ENCODE results near the gene PSMD6. TPM values are rescaled to one million over a fixed set of nuclear protein-coding genes. Genes with fewer than 3 reads are reported as not detected.

PSMD6 gene
- total RNA-seq, 2 experiments from 2014 or later = 119 to 126 TPM

DNA sequence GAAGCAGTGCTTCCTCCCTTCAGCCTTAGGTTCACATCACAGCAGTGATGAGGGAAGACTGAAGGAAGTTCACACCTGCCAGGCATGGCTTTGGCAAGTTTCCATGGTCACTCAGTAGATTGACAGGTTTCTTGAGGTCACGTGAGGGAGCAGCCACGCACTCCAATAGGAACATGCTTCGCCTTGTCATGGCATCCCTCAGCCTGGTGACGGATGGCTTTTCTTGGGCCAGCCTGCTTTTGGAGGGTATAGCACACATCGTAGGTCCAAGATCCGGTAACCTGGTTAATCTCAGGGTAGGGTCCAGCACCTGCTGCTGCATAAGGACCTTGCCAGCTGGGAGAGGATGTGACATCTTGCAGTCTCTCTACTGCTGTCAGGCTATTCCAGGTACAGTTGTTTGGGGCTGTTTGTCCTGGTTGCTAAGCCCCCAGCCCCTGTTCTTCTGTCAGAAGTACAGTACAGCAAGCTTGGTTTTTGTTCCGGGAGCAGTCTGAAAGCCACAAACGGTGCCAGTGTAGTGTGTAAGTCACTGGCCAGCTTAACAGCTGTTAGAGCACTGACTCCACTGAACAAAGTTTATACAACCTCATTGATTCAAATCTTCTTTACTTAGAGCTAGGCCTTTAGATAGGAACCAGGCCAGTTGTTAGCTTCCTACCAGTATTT, 42.3 kb downstream of the PSMD6 start:
- DNase-seq (peak in 2 of 14 experiments; percentile 24 to 38), ATAC-seq (ENCODE audit: poor library complexity) (no peak)
- Mint-ChIP-seq H3K36me3 (ENCODE audit: low read depth) (peaks cover 74% of the 10 kb centered on the region), H3K27ac (peak overlapping the region; percentile 94), H3K4me3 (peak overlapping the region; percentile 17), H3K4me1 (ENCODE audit: low read depth) (peaks cover 93% of the 10 kb centered on the region), H3K27me3 (no peaks in the 10 kb centered on the region), H3K9me3 (no peaks in the 10 kb centered on the region)
- H3K27me3 ChIP-seq (ENCODE audit: control insufficient read depth in 1 of 2, insufficient read depth in 2 of 2, low read length in 2 of 2) = no peaks in the 10 kb centered on the region
- peak overlapping the region; percentile 47 to 72 for H3K27ac ChIP-seq (ENCODE audit: low read depth in 1 of 2, low read length in 2 of 2)
- intact Hi-C loops (cut with DNase I, micrococcal nuclease) = no loop called here
- CTCF ChIA-PET = interaction anchor here (0.9 to 9.8 kb wide), 2 partner anchors 13 to 18 kb away, joined by 4 to 168 read pairs; no protein-coding TSS in a partner anchor
- H3K4me1 ChIP-seq (ENCODE audit: insufficient read depth, low read length) = peaks cover 52% of the 10 kb centered on the region
- H3K4me3 ChIP-seq (ENCODE audit: low read length) = no peak overlapping the region
- H3K9me3 ChIP-seq (ENCODE audit: control insufficient read depth in 1 of 2, insufficient read depth in 1 of 2, low read length in 2 of 2) = no peaks in the 10 kb centered on the region
- TF ChIP-seq, protein P1, sequence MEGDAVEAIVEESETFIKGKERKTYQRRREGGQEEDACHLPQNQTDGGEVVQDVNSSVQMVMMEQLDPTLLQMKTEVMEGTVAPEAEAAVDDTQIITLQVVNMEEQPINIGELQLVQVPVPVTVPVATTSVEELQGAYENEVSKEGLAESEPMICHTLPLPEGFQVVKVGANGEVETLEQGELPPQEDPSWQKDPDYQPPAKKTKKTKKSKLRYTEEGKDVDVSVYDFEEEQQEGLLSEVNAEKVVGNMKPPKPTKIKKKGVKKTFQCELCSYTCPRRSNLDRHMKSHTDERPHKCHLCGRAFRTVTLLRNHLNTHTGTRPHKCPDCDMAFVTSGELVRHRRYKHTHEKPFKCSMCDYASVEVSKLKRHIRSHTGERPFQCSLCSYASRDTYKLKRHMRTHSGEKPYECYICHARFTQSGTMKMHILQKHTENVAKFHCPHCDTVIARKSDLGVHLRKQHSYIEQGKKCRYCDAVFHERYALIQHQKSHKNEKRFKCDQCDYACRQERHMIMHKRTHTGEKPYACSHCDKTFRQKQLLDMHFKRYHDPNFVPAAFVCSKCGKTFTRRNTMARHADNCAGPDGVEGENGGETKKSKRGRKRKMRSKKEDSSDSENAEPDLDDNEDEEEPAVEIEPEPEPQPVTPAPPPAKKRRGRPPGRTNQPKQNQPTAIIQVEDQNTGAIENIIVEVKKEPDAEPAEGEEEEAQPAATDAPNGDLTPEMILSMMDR (IDR thresholded peaks at IDR 0.05) = no peak
- peaks cover 63% of the 10 kb centered on the region for H3K36me3 ChIP-seq (ENCODE audit: insufficient read depth, low read length)
- POLR2A ChIA-PET = interaction anchor here (0.6 to 11.5 kb wide), 5 partner anchors 9 to 69 kb away, joined by 3 to 270 read pairs (median 9); partner anchors contain the start of gene SCAANT1

DNA sequence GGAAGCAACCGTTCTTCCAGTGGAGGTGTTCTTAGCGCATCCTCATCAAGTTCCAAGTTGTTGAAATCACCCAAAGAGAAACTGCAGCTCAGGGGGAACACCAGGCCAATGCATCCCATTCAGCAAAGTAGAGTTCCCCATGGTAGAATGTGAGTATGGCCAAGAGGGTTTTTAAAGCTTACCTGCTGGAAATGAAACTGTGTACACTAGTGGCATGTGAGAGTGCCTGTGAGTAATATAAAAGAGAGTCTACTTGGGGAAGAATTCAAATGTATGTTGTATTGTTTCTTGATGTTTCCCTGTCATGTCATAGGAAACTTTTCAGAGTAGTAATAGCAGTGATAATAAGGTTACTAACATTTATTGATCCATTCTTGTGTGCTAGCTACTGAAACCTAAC, 43.3 kb downstream of the PSMD6 start:
- TF ChIP-seq, protein P1 (IDR thresholded peaks at IDR 0.05) = no peak
- ChIA-PET CTCF (interaction anchor here (0.9 to 9.8 kb wide), 4 partner anchors 13 to 29 kb away, joined by 3 to 168 read pairs (median 10); no protein-coding TSS in a partner anchor), POLR2A (interaction anchor here (1.3 to 11.5 kb wide), 6 partner anchors 13 to 68 kb away, joined by 3 to 270 read pairs (median 12); partner anchors contain the start of genes PSMD6 and SCAANT1)
- ATAC-seq (ENCODE audit: poor library complexity) (no peak), DNase-seq (no peak)
- Histone ChIP-seq H3K36me3 (ENCODE audit: insufficient read depth, low read length) (peaks cover 59% of the 10 kb centered on the region), H3K9me3 (ENCODE audit: control insufficient read depth in 1 of 2, insufficient read depth in 1 of 2, low read length in 2 of 2) (no peaks in the 10 kb centered on the region), H3K4me1 (ENCODE audit: insufficient read depth, low read length) (peaks cover 53% of the 10 kb centered on the region), H3K27me3 (ENCODE audit: control insufficient read depth in 1 of 2, insufficient read depth in 2 of 2, low read length in 2 of 2) (no peaks in the 10 kb centered on the region), H3K27ac (ENCODE audit: low read depth in 1 of 2, low read length in 2 of 2) (peak overlapping the region; percentile 47 to 72), H3K4me3 (ENCODE audit: low read length) (peak overlapping the region; percentile 47)
- peaks cover 93% of the 10 kb centered on the region for H3K4me1 Mint-ChIP-seq (ENCODE audit: low read depth)
- no peaks in the 10 kb centered on the region for H3K27me3 Mint-ChIP-seq
- peak overlapping the region; percentile 94 for H3K27ac Mint-ChIP-seq
- H3K9me3 Mint-ChIP-seq = no peaks in the 10 kb centered on the region
- intact Hi-C loops (cut with DNase I, micrococcal nuclease) = no loop called here
- H3K36me3 Mint-ChIP-seq (ENCODE audit: low read depth) = peaks cover 71% of the 10 kb centered on the region
- H3K4me3 Mint-ChIP-seq = peak overlapping the region; percentile 78

DNA sequence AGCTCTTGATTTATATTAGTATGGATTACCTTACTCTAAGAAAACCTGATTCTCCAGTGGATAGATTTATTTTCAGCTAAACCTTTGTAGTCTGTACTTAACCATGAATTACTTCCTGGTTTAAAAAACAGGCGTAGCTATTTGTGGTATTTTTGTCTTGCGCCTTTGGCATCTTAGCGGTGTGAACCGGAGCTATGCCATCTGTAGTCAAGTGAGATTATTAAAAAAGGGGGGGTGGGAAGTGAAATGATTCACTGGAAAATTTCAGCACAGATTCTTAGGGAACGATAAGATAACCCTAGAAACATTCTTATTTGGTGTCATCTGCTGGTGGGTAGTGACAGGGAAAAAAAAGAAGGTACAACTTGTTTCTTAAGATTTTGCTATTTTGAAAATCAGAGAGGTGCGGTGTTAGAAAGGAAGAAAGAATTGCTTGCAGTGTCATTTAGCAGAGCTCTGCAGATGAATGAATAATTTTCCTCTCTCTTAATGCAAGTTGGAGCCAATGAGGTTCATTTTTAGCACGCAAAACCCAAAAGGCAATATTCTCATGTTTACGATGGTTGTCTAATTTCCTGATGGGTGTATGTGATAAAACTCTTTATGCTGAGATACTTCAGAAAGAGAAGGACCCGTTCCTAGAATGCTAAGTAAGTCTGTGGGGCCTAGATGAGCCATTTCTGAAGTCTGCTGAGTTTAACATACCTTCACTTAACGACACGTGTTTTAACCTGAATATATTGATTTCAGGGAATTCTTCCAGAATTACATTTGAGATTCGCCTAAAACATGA, 44.0 kb downstream of the PSMD6 start:
- no peaks in the 10 kb centered on the region for H3K9me3 ChIP-seq (ENCODE audit: control insufficient read depth in 1 of 2, insufficient read depth in 1 of 2, low read length in 2 of 2)
- Mint-ChIP-seq H3K4me1 (ENCODE audit: low read depth) (peaks cover 94% of the 10 kb centered on the region), H3K27ac (peak overlapping the region; percentile 94), H3K9me3 (no peaks in the 10 kb centered on the region), H3K4me3 (peak overlapping the region; percentile 78), H3K27me3 (no peaks in the 10 kb centered on the region), H3K36me3 (ENCODE audit: low read depth) (peaks cover 71% of the 10 kb centered on the region)
- H3K27me3 ChIP-seq (ENCODE audit: control insufficient read depth in 1 of 2, insufficient read depth in 2 of 2, low read length in 2 of 2) = no peaks in the 10 kb centered on the region
- ChIA-PET POLR2A (interaction anchor here (0.8 to 11.5 kb wide), 8 partner anchors 14 to 115 kb away, joined by 3 to 270 read pairs (median 6); partner anchors contain the start of genes PSMD6 and SCAANT1), CTCF (interaction anchor here (0.9 to 9.8 kb wide), 5 partner anchors 14 to 44 kb away, joined by 3 to 168 read pairs (median 7); partner anchors contain the start of gene PSMD6)
- peak in 9 of 14 experiments; percentile 9 to 83 (median 37) for DNase-seq
- H3K4me3 ChIP-seq (ENCODE audit: low read length) = peak overlapping the region; percentile 47
- intact Hi-C loops (cut with DNase I, micrococcal nuclease) = loop anchor here (1.0 to 2.0 kb wide), 4 partner anchors 11 to 18 kb away; no protein-coding TSS in a partner anchor
- peaks cover 55% of the 10 kb centered on the region for H3K4me1 ChIP-seq (ENCODE audit: insufficient read depth, low read length)
- peak; percentile 84 for ATAC-seq (ENCODE audit: poor library complexity)
- H3K36me3 ChIP-seq (ENCODE audit: insufficient read depth, low read length) = peaks cover 56% of the 10 kb centered on the region
- peak overlapping the region; percentile 47 to 72 for H3K27ac ChIP-seq (ENCODE audit: low read depth in 1 of 2, low read length in 2 of 2)
- TF ChIP-seq, protein P1 (IDR thresholded peaks at IDR 0.05) = no peak

Data from CD4-positive, alpha-beta T cell (primary cell).